ENCODE data around the gene CRADD.

- TF ChIP-seq CTCF (IDR thresholded peaks at IDR 0.05) (no peak), EZH2 (IDR thresholded peaks at IDR 0.05; ENCODE audit: borderline replicate concordance, insufficient read depth, low read depth, low read length, poor library complexity, severe bottlenecking) (no peak)
Measured at GRCh38 chr12:93914281-93914680, 237.1 kb downstream of the CRADD start.
